ENCODE measurements around the gene ZNF587. TPM values are rescaled to one million over a fixed set of nuclear protein-coding genes. Genes with fewer than 3 reads are reported as not detected.
A peak's percentile ranks its signal among the peaks of the same experiment; 100 is the strongest.
"Not testable (repeated sequence)": the region's sequence is repeated elsewhere in the genome, so short reads cannot be mapped to it uniquely, and the experiment has no call there.

ZNF587 gene
- polyA plus RNA-seq, 1 donor (not counting 4 experiments of a cell fraction or from before 2014, with no cell fraction given) = 14.0 TPM

- peaks cover 12% of the 10 kb centered on the region for H3K4me1 ChIP-seq (ENCODE audit: control insufficient read depth, extremely low read depth, insufficient read depth, low read length)
- no peaks in the 10 kb centered on the region for H3K9me1 ChIP-seq (ENCODE audit: control insufficient read depth, extremely low read depth, insufficient read depth, low read length)
- FAIRE-seq (no peak), DNase-seq (ENCODE audit: low read depth, low spot score) (no peak)
- H3K9ac ChIP-seq (ENCODE audit: control insufficient read depth, extremely low read depth, insufficient read depth, low read length) = no peak overlapping the region
- no peaks in the 10 kb centered on the region for H3K9me3 ChIP-seq (ENCODE audit: control insufficient read depth, low read depth, low read length)
- no peak for TF ChIP-seq CTCF (optimal IDR thresholded peaks at IDR 0.05 in 1 of 3, IDR thresholded peaks at IDR 0.05 in 1 of 3, conservative IDR thresholded peaks at IDR 0.05 in 1 of 3; ENCODE audit: extremely low read depth in 1 of 3, insufficient read depth in 2 of 3, low read length in 3 of 3)
- no peak for TF ChIP-seq EZH2 (IDR thresholded peaks at IDR 0.05; ENCODE audit: low read length)
- no peaks in the 10 kb centered on the region for H3K27me3 ChIP-seq (ENCODE audit: control insufficient read depth, extremely low read depth, insufficient read depth, low read length)
- H4K20me1 ChIP-seq (ENCODE audit: control insufficient read depth, extremely low read depth, insufficient read depth, low read length) = no peaks in the 10 kb centered on the region
- H3K4me2 ChIP-seq (ENCODE audit: control insufficient read depth, extremely low read depth, insufficient read depth, low read depth, low read length) = no peak overlapping the region
- dilution Hi-C loops (cut with MboI; ENCODE audit: extremely low pct_ligation_motif_present, low sequenced_read_pairs) = no loop called here
- H3K27ac ChIP-seq (ENCODE audit: control insufficient read depth, insufficient read depth, low read length) = no peak overlapping the region
- H2AFZ ChIP-seq (ENCODE audit: control insufficient read depth, low read length) = no peak overlapping the region
- no peak overlapping the region for H3K4me3 ChIP-seq (ENCODE audit: control insufficient read depth in 2 of 3, extremely low read depth in 1 of 3, insufficient read depth in 2 of 3, low read depth in 1 of 3, low read length in 3 of 3)
- peaks cover 1 to 8% of the 10 kb centered on the region in 2 experiments for H3K36me3 ChIP-seq (ENCODE audit: control insufficient read depth in 2 of 2, extremely low read depth in 1 of 2, insufficient read depth in 2 of 2, low read length in 2 of 2)
- H3K79me2 ChIP-seq (ENCODE audit: control insufficient read depth, insufficient read depth, low read length) = peaks cover 83% of the 10 kb centered on the region
Measured at GRCh38 chr19:57829316-57829715, 20.3 kb upstream of the ZNF587 start.

GRCh38 chr19:57830071-57830602 lies 19.5 kb upstream of the ZNF587 start, which contains the start of gene ZNF587B:
ZNF587B (plus strand) TSS chr19:57830299; CDS start chr19:57830529, 230 bp downstream.
- peak within 1 kb of the TSS; percentile 79 for H3K27ac ChIP-seq (ENCODE audit: control insufficient read depth, insufficient read depth, low read length)
- H3K9me1 ChIP-seq (ENCODE audit: control insufficient read depth, extremely low read depth, insufficient read depth, low read length) = no peaks in the 10 kb centered on the region
- no peak for TF ChIP-seq EZH2 (IDR thresholded peaks at IDR 0.05; ENCODE audit: low read length)
- TF ChIP-seq CTCF (optimal IDR thresholded peaks at IDR 0.05 in 1 of 3, IDR thresholded peaks at IDR 0.05 in 1 of 3, conservative IDR thresholded peaks at IDR 0.05 in 1 of 3; ENCODE audit: extremely low read depth in 1 of 3, insufficient read depth in 2 of 3, low read length in 3 of 3) = peak; percentile 30 to 52 (median 39)
- peaks cover 12% of the 10 kb centered on the region for H3K4me1 ChIP-seq (ENCODE audit: control insufficient read depth, extremely low read depth, insufficient read depth, low read length)
- H3K9ac ChIP-seq (ENCODE audit: control insufficient read depth, extremely low read depth, insufficient read depth, low read length) = peak within 1 kb of the TSS; percentile 83
- H3K79me2 ChIP-seq (ENCODE audit: control insufficient read depth, insufficient read depth, low read length) = peaks cover 77% of the 10 kb centered on the region
- FAIRE-seq (peak; percentile 86), DNase-seq (ENCODE audit: low read depth, low spot score) (peak; percentile 61)
- peaks cover 1 to 4% of the 10 kb centered on the region in 2 experiments for H3K36me3 ChIP-seq (ENCODE audit: control insufficient read depth in 2 of 2, extremely low read depth in 1 of 2, insufficient read depth in 2 of 2, low read length in 2 of 2)
- H3K9me3 ChIP-seq (ENCODE audit: control insufficient read depth, low read depth, low read length) = no peaks in the 10 kb centered on the region
- peak within 1 kb of the TSS; percentile 92 for H2AFZ ChIP-seq (ENCODE audit: control insufficient read depth, low read length)
- H3K4me2 ChIP-seq (ENCODE audit: control insufficient read depth, extremely low read depth, insufficient read depth, low read depth, low read length) = peak within 1 kb of the TSS; percentile 74
- H4K20me1 ChIP-seq (ENCODE audit: control insufficient read depth, extremely low read depth, insufficient read depth, low read length) = no peaks in the 10 kb centered on the region
- no peaks in the 10 kb centered on the region for H3K27me3 ChIP-seq (ENCODE audit: control insufficient read depth, extremely low read depth, insufficient read depth, low read length)
- H3K4me3 ChIP-seq (ENCODE audit: control insufficient read depth in 2 of 3, extremely low read depth in 1 of 3, insufficient read depth in 2 of 3, low read depth in 1 of 3, low read length in 3 of 3) = peak within 1 kb of the TSS; percentile 58 to 90 (median 73)
- dilution Hi-C loops (cut with MboI; ENCODE audit: extremely low pct_ligation_motif_present, low sequenced_read_pairs) = no loop called here

- Histone ChIP-seq H3K79me2 (ENCODE audit: control insufficient read depth, insufficient read depth, low read length) (peaks cover 64% of the 10 kb centered on the region), H3K36me3 (ENCODE audit: control insufficient read depth in 2 of 2, extremely low read depth in 1 of 2, insufficient read depth in 2 of 2, low read length in 2 of 2) (peaks cover 8 to 10% of the 10 kb centered on the region in 2 experiments)
- H3K27ac ChIP-seq (ENCODE audit: control insufficient read depth, insufficient read depth, low read length); H2AFZ ChIP-seq (ENCODE audit: control insufficient read depth, low read length); FAIRE-seq; DNase-seq (ENCODE audit: low read depth, low spot score); H3K4me1 ChIP-seq (ENCODE audit: control insufficient read depth, extremely low read depth, insufficient read depth, low read length); H3K27me3 ChIP-seq (ENCODE audit: control insufficient read depth, extremely low read depth, insufficient read depth, low read length); H3K9ac ChIP-seq (ENCODE audit: control insufficient read depth, extremely low read depth, insufficient read depth, low read length); H3K9me1 ChIP-seq (ENCODE audit: control insufficient read depth, extremely low read depth, insufficient read depth, low read length); dilution Hi-C loops (cut with MboI; ENCODE audit: extremely low pct_ligation_motif_present, low sequenced_read_pairs); H3K4me3 ChIP-seq (ENCODE audit: control insufficient read depth in 2 of 3, extremely low read depth in 1 of 3, insufficient read depth in 2 of 3, low read depth in 1 of 3, low read length in 3 of 3); H3K4me2 ChIP-seq (ENCODE audit: control insufficient read depth, extremely low read depth, insufficient read depth, low read depth, low read length); H3K9me3 ChIP-seq (ENCODE audit: control insufficient read depth, low read depth, low read length); H4K20me1 ChIP-seq (ENCODE audit: control insufficient read depth, extremely low read depth, insufficient read depth, low read length): not testable (repeated sequence)
Measured at GRCh38 chr19:57836991-57837390, 12.7 kb upstream of the ZNF587 start.

Measured in keratinocyte (primary cell).